SH-SY5Y (cell line): Measurements from ENCODE around the gene PALM3.

Source experiments
- GATA2 ChIP-seq: IDR thresholded peaks from 2 replicates; pipeline ENCODE4 v1.6.1; 2011; ENCODE audit warnings: mild to moderate bottlenecking, low read depth, low read length
- GATA3 ChIP-seq: IDR thresholded peaks from 2 replicates; pipeline ENCODE4 v1.6.1; 2011; ENCODE audit warnings: low read depth, mild to moderate bottlenecking, low read length, moderate library complexity

DNA sequence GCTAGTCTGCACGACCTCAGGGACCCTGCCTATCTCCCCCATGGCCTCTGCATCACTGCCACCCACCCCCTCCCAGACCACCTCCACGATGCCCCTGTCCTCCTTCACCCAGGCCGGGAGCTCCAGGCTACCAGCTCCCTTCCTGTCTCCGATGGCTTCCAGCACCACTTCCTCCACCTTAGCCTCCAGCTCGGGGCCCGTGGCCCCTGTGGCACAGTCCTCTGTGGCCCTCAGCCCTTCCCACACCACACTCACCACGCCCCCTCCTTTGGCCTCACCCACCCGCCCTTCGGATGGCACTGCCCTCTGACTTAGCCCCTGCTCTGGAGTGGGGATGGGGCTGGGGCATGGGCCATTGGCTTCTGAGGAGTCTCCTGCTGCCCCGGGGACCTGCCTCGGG lies 7.2 kb downstream of the PALM3 start:
- TF ChIP-seq GATA2 = no peak
- no peak for TF ChIP-seq GATA3
